PC-9 (cell line): Measurements from ENCODE around the gene SORBS1.

Experiments
- EZH2 ChIP-seq: fragments of 200-600 bp; sonication (generic); IDR thresholded peaks from 2 replicates; pipeline ENCODE4 v1.8.0; 2017; ENCODE audit warnings: antibody characterized with exemption, low read depth
- TF ChIP-seq, protein P1 (sequence below): fragments of 200-600 bp; sonication (generic); conservative IDR thresholded peaks from 2 replicates; pipeline ENCODE4 v1.6.1; 2017; ENCODE audit warnings: mixed run types, antibody characterized with exemption, mild to moderate bottlenecking, moderate library complexity

DNA sequence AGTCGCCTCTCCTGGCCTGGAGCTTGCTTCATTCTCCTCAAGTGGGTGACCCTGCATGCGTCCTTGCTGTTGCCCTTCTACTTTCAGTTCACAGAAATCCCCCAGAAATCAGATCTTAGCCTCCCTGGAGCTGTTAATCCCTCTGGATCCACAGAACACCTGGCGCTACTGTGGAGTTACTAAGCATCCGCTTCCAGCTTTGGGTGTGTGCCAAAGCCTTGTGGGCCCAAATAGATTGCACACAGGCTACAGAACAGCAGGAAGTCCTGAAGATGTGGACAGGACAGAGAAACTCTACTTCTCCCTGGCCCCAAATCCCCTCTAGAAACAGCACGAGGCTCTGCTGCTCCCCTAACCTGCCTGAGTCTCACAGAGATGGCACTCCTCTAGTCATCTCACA lies 233.8 kb downstream of the SORBS1 start:
- TF ChIP-seq, protein P1, sequence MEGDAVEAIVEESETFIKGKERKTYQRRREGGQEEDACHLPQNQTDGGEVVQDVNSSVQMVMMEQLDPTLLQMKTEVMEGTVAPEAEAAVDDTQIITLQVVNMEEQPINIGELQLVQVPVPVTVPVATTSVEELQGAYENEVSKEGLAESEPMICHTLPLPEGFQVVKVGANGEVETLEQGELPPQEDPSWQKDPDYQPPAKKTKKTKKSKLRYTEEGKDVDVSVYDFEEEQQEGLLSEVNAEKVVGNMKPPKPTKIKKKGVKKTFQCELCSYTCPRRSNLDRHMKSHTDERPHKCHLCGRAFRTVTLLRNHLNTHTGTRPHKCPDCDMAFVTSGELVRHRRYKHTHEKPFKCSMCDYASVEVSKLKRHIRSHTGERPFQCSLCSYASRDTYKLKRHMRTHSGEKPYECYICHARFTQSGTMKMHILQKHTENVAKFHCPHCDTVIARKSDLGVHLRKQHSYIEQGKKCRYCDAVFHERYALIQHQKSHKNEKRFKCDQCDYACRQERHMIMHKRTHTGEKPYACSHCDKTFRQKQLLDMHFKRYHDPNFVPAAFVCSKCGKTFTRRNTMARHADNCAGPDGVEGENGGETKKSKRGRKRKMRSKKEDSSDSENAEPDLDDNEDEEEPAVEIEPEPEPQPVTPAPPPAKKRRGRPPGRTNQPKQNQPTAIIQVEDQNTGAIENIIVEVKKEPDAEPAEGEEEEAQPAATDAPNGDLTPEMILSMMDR, result no peak
- TF ChIP-seq EZH2, result no peak
